ENCODE results near the gene HSPA12A. TPM values are rescaled to one million over a fixed set of nuclear protein-coding genes. Genes with fewer than 3 reads are reported as not detected.

Gene HSPA12A
- total and polyA plus RNA-seq, 2 experiments from 2014 or later: 8.3 to 9.6 TPM

- Histone ChIP-seq H3K4me1 (ENCODE audit: low read depth) (no peaks in the 10 kb centered on the region), H3K9me3 (ENCODE audit: low read depth) (no peaks in the 10 kb centered on the region), H3K27ac (no peak overlapping the region), H3K27me3 (no peaks in the 10 kb centered on the region), H3K36me3 (no peaks in the 10 kb centered on the region), H3K4me3 (no peak overlapping the region)
- DNase-seq (ENCODE audit: low read depth in 1 of 2, low spot score in 1 of 2): no peak
- no peak for TF ChIP-seq CTCF (IDR thresholded peaks at IDR 0.05; ENCODE audit: low read depth, low read length)
Observed at GRCh38 chr10:116730464-116731260, 11.7 kb downstream of the HSPA12A start.

GRCh38 chr10:116729243-116729642 is 13.1 kb downstream of the HSPA12A start:
- no peaks in the 10 kb centered on the region for H3K36me3 ChIP-seq
- no peaks in the 10 kb centered on the region for H3K9me3 ChIP-seq (ENCODE audit: low read depth)
- no peak for DNase-seq (ENCODE audit: low read depth in 1 of 2, low spot score in 1 of 2)
- H3K27ac ChIP-seq: no peak overlapping the region
- H3K4me1 ChIP-seq (ENCODE audit: low read depth): no peaks in the 10 kb centered on the region
- no peaks in the 10 kb centered on the region for H3K27me3 ChIP-seq
- TF ChIP-seq CTCF (IDR thresholded peaks at IDR 0.05; ENCODE audit: low read depth, low read length): no peak
- H3K4me3 ChIP-seq: no peak overlapping the region

- Histone ChIP-seq H3K27me3 (no peaks in the 10 kb centered on the region), H3K4me1 (ENCODE audit: low read depth) (no peaks in the 10 kb centered on the region), H3K9me3 (ENCODE audit: low read depth) (no peaks in the 10 kb centered on the region), H3K27ac (no peak overlapping the region), H3K4me3 (no peak overlapping the region), H3K36me3 (no peaks in the 10 kb centered on the region)
- peak in 1 of 2 donors; percentile 8 for DNase-seq (ENCODE audit: low read depth in 1 of 2, low spot score in 1 of 2)
- no peak for TF ChIP-seq CTCF (IDR thresholded peaks at IDR 0.05; ENCODE audit: low read depth, low read length)
Observed at GRCh38 chr10:116728526-116729096, 13.8 kb downstream of the HSPA12A start.

- H3K27me3 ChIP-seq: no peaks in the 10 kb centered on the region
- no peak for TF ChIP-seq CTCF (IDR thresholded peaks at IDR 0.05; ENCODE audit: low read depth, low read length)
- no peaks in the 10 kb centered on the region for H3K36me3 ChIP-seq
- no peak overlapping the region for H3K4me3 ChIP-seq
- no peak overlapping the region for H3K27ac ChIP-seq
- H3K4me1 ChIP-seq (ENCODE audit: low read depth): peaks cover 13% of the 10 kb centered on the region
- DNase-seq (ENCODE audit: low read depth in 1 of 2, low spot score in 1 of 2): no peak
- H3K9me3 ChIP-seq (ENCODE audit: low read depth): no peaks in the 10 kb centered on the region
Observed at GRCh38 chr10:116723428-116724281, 18.7 kb downstream of the HSPA12A start.

GRCh38 chr10:116722736-116723427 is 19.5 kb downstream of the HSPA12A start:
- peaks cover 13% of the 10 kb centered on the region for H3K4me1 ChIP-seq (ENCODE audit: low read depth)
- H3K27me3 ChIP-seq: no peaks in the 10 kb centered on the region
- TF ChIP-seq CTCF (IDR thresholded peaks at IDR 0.05; ENCODE audit: low read depth, low read length): no peak
- H3K4me3 ChIP-seq: no peak overlapping the region
- DNase-seq (ENCODE audit: low read depth in 1 of 2, low spot score in 1 of 2): no peak
- H3K27ac ChIP-seq: no peak overlapping the region
- no peaks in the 10 kb centered on the region for H3K36me3 ChIP-seq
- no peaks in the 10 kb centered on the region for H3K9me3 ChIP-seq (ENCODE audit: low read depth)
